ENCODE results near the gene MFSD8. TPM values are rescaled to one million over a fixed set of nuclear protein-coding genes. Genes with fewer than 3 reads are reported as not detected.
"Not testable (repeated sequence)": the region's sequence is repeated elsewhere in the genome, so short reads cannot be mapped to it uniquely, and the experiment has no call there.

The MFSD8 gene
- total RNA-seq, 4 donors from 2014 or later: 22.2 to 63.1 (median 26.8) TPM

GRCh38 chr4:127930175-127930574 is 34.8 kb downstream of the MFSD8 start:
- 100% methylated on average over 1 of the region's 1 CpG for WGBS
- H3K36me3 ChIP-seq: peaks cover 31% of the 10 kb centered on the region
- TF ChIP-seq EP300 (IDR thresholded peaks at IDR 0.05) (no peak), POLR2A (IDR thresholded peaks at IDR 0.05) (no peak), POLR2AphosphoS5 (IDR thresholded peaks at IDR 0.05) (no peak), CTCF (IDR thresholded peaks at IDR 0.05) (no peak)
- no peak overlapping the region for H3K27ac ChIP-seq
- H3K9me3 ChIP-seq: no peaks in the 10 kb centered on the region
- no peaks in the 10 kb centered on the region for H3K27me3 ChIP-seq
- H3K4me1 ChIP-seq: no peaks in the 10 kb centered on the region
- DNase-seq (ENCODE audit: low spot score in 2 of 2): no peak
- H3K4me3 ChIP-seq: no peak overlapping the region

GRCh38 chr4:127925720-127926119 is 39.3 kb downstream of the MFSD8 start:
- WGBS: 98% methylated on average over 2 of the region's 2 CpGs
- H3K4me1 ChIP-seq; DNase-seq (ENCODE audit: low spot score in 2 of 2); H3K27me3 ChIP-seq; H3K4me3 ChIP-seq; H3K27ac ChIP-seq; H3K9me3 ChIP-seq: not testable (repeated sequence)
- H3K36me3 ChIP-seq: peaks cover 44% of the 10 kb centered on the region

- Histone ChIP-seq H3K27me3 (no peaks in the 10 kb centered on the region), H3K4me1 (no peaks in the 10 kb centered on the region), H3K4me3 (no peak overlapping the region), H3K27ac (no peak overlapping the region), H3K36me3 (peaks cover 59% of the 10 kb centered on the region), H3K9me3 (no peaks in the 10 kb centered on the region)
- 98% methylated on average over 2 of the region's 2 CpGs for WGBS
- TF ChIP-seq EP300 (IDR thresholded peaks at IDR 0.05) (no peak), POLR2AphosphoS5 (IDR thresholded peaks at IDR 0.05) (no peak), POLR2A (IDR thresholded peaks at IDR 0.05) (no peak), CTCF (IDR thresholded peaks at IDR 0.05) (no peak)
- no peak for DNase-seq (ENCODE audit: low spot score in 2 of 2)
These were observed 42.7 kb downstream of the MFSD8 start for GRCh38 chr4:127922226-127922625.

DNA sequence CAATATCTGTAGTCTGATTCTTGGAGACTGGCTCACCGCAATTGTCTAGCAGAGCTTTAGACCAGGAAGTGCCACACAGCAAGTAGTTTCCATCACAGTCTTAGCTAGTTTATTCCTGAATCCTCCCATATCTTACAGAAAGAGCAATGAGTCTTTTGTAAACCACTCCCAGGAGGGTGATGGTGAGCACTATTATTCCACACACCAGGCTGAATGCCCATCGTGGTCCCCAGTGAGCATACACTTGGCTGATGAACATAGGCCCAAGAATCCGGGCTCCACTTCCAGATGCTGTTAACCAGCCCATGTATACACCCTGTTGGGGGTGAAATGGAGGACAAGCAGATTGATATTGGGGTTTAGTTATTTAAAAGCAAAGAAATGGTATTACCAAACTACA is 44.5 kb downstream of the MFSD8 start:
- WGBS: 90% methylated on average over 3 of the region's 3 CpGs
- no peaks in the 10 kb centered on the region for H3K9me3 ChIP-seq
- no peaks in the 10 kb centered on the region for H3K4me1 ChIP-seq
- H3K36me3 ChIP-seq: peaks cover 49% of the 10 kb centered on the region
- H3K27me3 ChIP-seq: no peaks in the 10 kb centered on the region
- DNase-seq (ENCODE audit: low spot score in 2 of 2): no peak
- TF ChIP-seq POLR2AphosphoS5 (IDR thresholded peaks at IDR 0.05) (no peak), CTCF (IDR thresholded peaks at IDR 0.05) (no peak), EP300 (IDR thresholded peaks at IDR 0.05) (no peak), POLR2A (IDR thresholded peaks at IDR 0.05) (no peak)
- no peak overlapping the region for H3K4me3 ChIP-seq
- no peak overlapping the region for H3K27ac ChIP-seq

GRCh38 chr4:127917151-127917550 is 47.8 kb downstream of the MFSD8 start:
- TF ChIP-seq POLR2A (IDR thresholded peaks at IDR 0.05) (no peak), POLR2AphosphoS5 (IDR thresholded peaks at IDR 0.05) (no peak), CTCF (IDR thresholded peaks at IDR 0.05) (no peak)
- H3K9me3 ChIP-seq: no peaks in the 10 kb centered on the region
- no peaks in the 10 kb centered on the region for H3K27me3 ChIP-seq
- peaks cover 45% of the 10 kb centered on the region for H3K36me3 ChIP-seq
- no peak for DNase-seq (ENCODE audit: low spot score in 2 of 2)
- H3K4me1 ChIP-seq: no peaks in the 10 kb centered on the region
- H3K27ac ChIP-seq: no peak overlapping the region
- no peak overlapping the region for H3K4me3 ChIP-seq

DNA sequence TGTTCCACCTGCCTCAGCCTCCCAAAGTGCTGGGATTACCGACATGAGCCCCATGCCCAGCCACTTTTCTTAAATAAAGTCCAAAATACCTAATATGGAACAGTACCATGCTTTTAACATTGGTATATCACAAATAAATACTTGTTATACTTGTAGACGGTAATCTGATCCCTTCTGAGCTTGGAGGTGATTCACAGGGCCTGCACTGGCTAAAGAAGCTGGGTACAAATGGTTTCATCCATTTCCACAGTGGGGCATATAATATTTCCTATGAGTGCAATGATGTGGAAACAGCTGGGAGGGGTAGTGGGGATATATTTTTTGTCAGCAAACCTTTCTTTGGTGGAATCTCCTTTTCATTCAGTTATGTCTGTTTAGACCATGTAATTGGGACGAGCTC is 48.5 kb downstream of the MFSD8 start:
- TF ChIP-seq POLR2A (IDR thresholded peaks at IDR 0.05): no peak
- TF ChIP-seq EP300 (IDR thresholded peaks at IDR 0.05): no peak
- TF ChIP-seq CTCF (IDR thresholded peaks at IDR 0.05): no peak
- no peak for TF ChIP-seq POLR2AphosphoS5 (IDR thresholded peaks at IDR 0.05)
- H3K27ac ChIP-seq: no peak overlapping the region
- no peak overlapping the region for H3K4me3 ChIP-seq
- DNase-seq (ENCODE audit: low spot score in 2 of 2): no peak
- H3K36me3 ChIP-seq: peaks cover 41% of the 10 kb centered on the region
- 96% methylated on average over 3 of the region's 3 CpGs for WGBS
- H3K27me3 ChIP-seq: no peaks in the 10 kb centered on the region
- H3K9me3 ChIP-seq: no peaks in the 10 kb centered on the region
- H3K4me1 ChIP-seq: no peaks in the 10 kb centered on the region
